Testis (tissue), 3 donors: Measurements from ENCODE around the gene CMPK2. TPM values are rescaled to one million over a fixed set of nuclear protein-coding genes. Genes with fewer than 3 reads are reported as not detected.

Experiments used
- DNase-seq: peaks from one replicate; pipeline ENCODE4 v3.0.0-alpha.2; 2019
- H3K27ac ChIP-seq, 2 donors: fragments of 200-600 bp; sonication (generic); one replicate each; pipeline ENCODE4 v1.5.1; 2019
- H3K27me3 ChIP-seq: fragments of 200-600 bp; sonication (generic); one replicate; pipeline ENCODE4 v1.5.1; 2019
- H3K36me3 ChIP-seq: fragments of 200-600 bp; sonication (generic); one replicate; pipeline ENCODE4 v1.5.1; 2017; ENCODE audit warnings: low read depth; ENCODE audit errors: missing control alignments
- H3K4me1 ChIP-seq: fragments of 200-600 bp; sonication (generic); one replicate; pipeline ENCODE4 v1.5.1; 2019
- H3K4me3 ChIP-seq, 2 donors: fragments of 200-600 bp; sonication (generic); one replicate each; pipeline ENCODE4 v1.5.1; 2017 to 2019
- H3K9me3 ChIP-seq: fragments of 200-600 bp; sonication (generic); one replicate; pipeline ENCODE4 v1.5.1; 2017
- CTCF ChIP-seq, 3 experiments: fragments of 450-650 bp in 2 of 3; fragments of 200-600 bp in 1 of 3; sonication (generic) in 1 of 3; IDR thresholded peaks; one replicate each; pipeline ENCODE4 v1.5.1; 2016 to 2019; ENCODE audit warnings: antibody characterized with exemption in 3 of 3, mild to moderate bottlenecking in 2 of 3, moderate library complexity in 1 of 3
- POLR2A ChIP-seq: fragments of 450-650 bp; IDR thresholded peaks from one replicate; pipeline ENCODE4 v1.6.1; 2017; ENCODE audit warnings: antibody characterized with exemption, mild to moderate bottlenecking, moderate library complexity
- WGBS, 2 donors: methylation state at CpG; one replicate each; pipeline ENCODE4 v1.1.5; 2018; 5-methylcytosine and 5-hydroxymethylcytosine counted together
- intact Hi-C: fragments of 100-400 bp; cut with DNase I; formaldehyde crosslinking; loops from one replicate; pipeline ENCODE4 v1.15.1; 2023; ENCODE audit warnings: low total_unique reads
- polyA plus RNA-seq: library from polyadenylated mRNA; stranded (reverse); fragments of 350-450 nt; fragmentation: Illumina TruSeq; extraction: RNeasy Lipid Tissue Mini Kit (QIAGEN cat#74804); gene quantifications from one replicate; pipeline ENCODE4 v1.2.3, GENCODE V29; 2014; ENCODE audit warnings: low read depth, low replicate concordance; ENCODE audit not compliant: insufficient read depth
- total RNA-seq, 2 donors: library from RNA; depleted of rRNA; stranded (reverse); fragments of >200 nt; gene quantifications; one replicate each; pipeline ENCODE4 v1.2.3, GENCODE V29; 2016

The CMPK2 gene
- total and polyA plus RNA-seq, 3 donors from 2014 or later: 11.1 to 16.1 (median 15.4) TPM

- Histone ChIP-seq H3K4me1 (peaks cover 9% of the 10 kb centered on the region), H3K27ac (no peak overlapping the region), H3K4me3 (no peak overlapping the region), H3K27me3 (no peaks in the 10 kb centered on the region), H3K9me3 (no peaks in the 10 kb centered on the region), H3K36me3 (no peaks in the 10 kb centered on the region)
- no peak for DNase-seq
- no peak for TF ChIP-seq CTCF (IDR thresholded peaks at IDR 0.05)
- no peak for TF ChIP-seq POLR2A
- 61 to 74% methylated on average over 7 of the region's 7 CpGs for WGBS, 2 donors
- intact Hi-C loops: no loop called here
Observed at GRCh38 chr2:6866982-6867381, 1.3 kb upstream of the CMPK2 start.

- peaks cover 9% of the 10 kb centered on the region for H3K4me1 ChIP-seq
- H3K27me3 ChIP-seq: no peaks in the 10 kb centered on the region
- no peaks in the 10 kb centered on the region for H3K36me3 ChIP-seq
- no peaks in the 10 kb centered on the region for H3K9me3 ChIP-seq
- 6 to 7% methylated on average over 9 of the region's 9 CpGs for WGBS, 2 donors
- H3K27ac ChIP-seq: peak overlapping the region; percentile 85 to 86
- intact Hi-C loops: no loop called here
- H3K4me3 ChIP-seq: peak overlapping the region; percentile 83 to 86
- peak; percentile 57 for DNase-seq
- TF ChIP-seq CTCF (IDR thresholded peaks at IDR 0.05): peak in 1 of 3 experiments; percentile 20
- TF ChIP-seq POLR2A: no peak
Observed at GRCh38 chr2:6866275-6866671, 566 bp upstream of the CMPK2 start.

- H3K27me3 ChIP-seq: no peaks in the 10 kb centered on the region
- H3K4me1 ChIP-seq: peaks cover 9% of the 10 kb centered on the region
- WGBS, 2 donors: 8 to 60% methylated on average over 1 to 28 of the region's 37 CpGs
- no peaks in the 10 kb centered on the region for H3K9me3 ChIP-seq
- intact Hi-C loops: no loop called here
- no peak for TF ChIP-seq POLR2A
- TF ChIP-seq CTCF (IDR thresholded peaks at IDR 0.05): no peak
- H3K36me3 ChIP-seq: no peaks in the 10 kb centered on the region
- DNase-seq: peak; percentile 15
- H3K27ac ChIP-seq: peak overlapping the region in 1 of 2 donors; percentile 86
- peak overlapping the region; percentile 83 to 86 for H3K4me3 ChIP-seq
Observed at GRCh38 chr2:6864923-6865345, 773 bp downstream of the CMPK2 start.

GRCh38 chr2:6864231-6864754 is 1.4 kb downstream of the CMPK2 start:
- no peaks in the 10 kb centered on the region for H3K27me3 ChIP-seq
- no peaks in the 10 kb centered on the region for H3K9me3 ChIP-seq
- H3K27ac ChIP-seq: no peak overlapping the region
- peak overlapping the region; percentile 83 to 86 for H3K4me3 ChIP-seq
- DNase-seq: no peak
- peaks cover 9% of the 10 kb centered on the region for H3K4me1 ChIP-seq
- intact Hi-C loops: no loop called here
- 44 to 61% methylated on average over 8 of the region's 8 CpGs for WGBS, 2 donors
- H3K36me3 ChIP-seq: no peaks in the 10 kb centered on the region
- TF ChIP-seq POLR2A: no peak
- no peak for TF ChIP-seq CTCF (IDR thresholded peaks at IDR 0.05)

GRCh38 chr2:6863792-6864191 is 1.9 kb downstream of the CMPK2 start:
- no peaks in the 10 kb centered on the region for H3K27me3 ChIP-seq
- intact Hi-C loops: no loop called here
- H3K9me3 ChIP-seq: no peaks in the 10 kb centered on the region
- H3K4me1 ChIP-seq: peaks cover 9% of the 10 kb centered on the region
- H3K4me3 ChIP-seq: no peak overlapping the region
- no peak overlapping the region for H3K27ac ChIP-seq
- no peaks in the 10 kb centered on the region for H3K36me3 ChIP-seq
- TF ChIP-seq POLR2A (no peak), CTCF (IDR thresholded peaks at IDR 0.05) (no peak)
- no peak for DNase-seq
- 83 to 93% methylated on average over 6 of the region's 6 CpGs for WGBS, 2 donors
